Nephron (organoid): Measurements from ENCODE around the gene LMX1B.
"Not testable (repeated sequence)": the region's sequence is repeated elsewhere in the genome, so short reads cannot be mapped to it uniquely, and the experiment has no call there.

Experiments used
- H3K27ac Mint-ChIP-seq, 3 experiments: 2 replicates each; pipeline ENCODE4 v1.8.0; 2020; ENCODE audit warnings: mixed read lengths in 3 of 3, mild to moderate bottlenecking in 2 of 3, moderate library complexity in 1 of 3
- H3K27me3 Mint-ChIP-seq: 2 replicates; pipeline ENCODE4 v1.8.0; 2021; ENCODE audit warnings: low read depth, mild to moderate bottlenecking, moderate library complexity, mixed read lengths
- H3K36me3 Mint-ChIP-seq: 2 replicates; pipeline ENCODE4 v1.8.0; 2020; ENCODE audit warnings: low read depth, mixed read lengths
- H3K4me1 Mint-ChIP-seq: 2 replicates; pipeline ENCODE4 v1.8.0; 2020; ENCODE audit warnings: mixed read lengths
- H3K4me3 Mint-ChIP-seq, 3 experiments: 2 replicates each; pipeline ENCODE4 v1.8.0; 2020; ENCODE audit warnings: mild to moderate bottlenecking in 3 of 3, mixed read lengths in 3 of 3, moderate library complexity in 2 of 3
- H3K9me3 Mint-ChIP-seq: 2 replicates; pipeline ENCODE4 v1.8.0; 2020; ENCODE audit warnings: mixed read lengths
- TF ChIP-seq, protein P1 (sequence below), 3 experiments: fragments of 200-600 bp; sonication (generic); IDR thresholded peaks; one replicate each; pipeline ENCODE4 v1.5.0; 2021; ENCODE audit warnings: antibody characterized with exemption in 3 of 3; ENCODE audit not compliant: unreplicated experiment in 3 of 3

LMX1B gene

DNA sequence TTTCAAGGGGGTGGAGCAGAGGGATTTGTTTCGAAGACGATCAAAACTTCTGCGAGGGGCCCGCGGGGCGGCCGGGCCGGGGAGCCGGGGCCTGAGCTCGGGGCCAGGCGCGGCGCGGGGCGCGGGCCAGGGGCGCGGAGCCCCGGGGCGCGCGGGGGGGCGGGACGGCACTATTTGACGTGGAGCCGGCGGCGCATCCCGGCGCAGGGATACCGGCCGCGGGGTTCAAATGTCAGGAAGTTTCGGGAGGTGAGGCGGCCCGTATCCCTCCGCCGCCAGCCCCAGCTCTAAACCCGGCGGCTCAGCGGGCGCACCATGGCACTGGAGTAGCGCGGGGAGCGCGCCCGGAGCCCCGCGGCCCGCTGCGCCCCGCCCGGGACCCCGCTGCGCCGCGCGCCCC lies at the start of gene LMX1B:
Gene LMX1B, plus strand, starts transcription at position 278 of the 400 bp plus-strand sequence. CDS start 522 bp downstream, outside the sequence.
- H3K9me3 Mint-ChIP-seq: no peaks in the 10 kb centered on the region
- TF ChIP-seq, protein P1, sequence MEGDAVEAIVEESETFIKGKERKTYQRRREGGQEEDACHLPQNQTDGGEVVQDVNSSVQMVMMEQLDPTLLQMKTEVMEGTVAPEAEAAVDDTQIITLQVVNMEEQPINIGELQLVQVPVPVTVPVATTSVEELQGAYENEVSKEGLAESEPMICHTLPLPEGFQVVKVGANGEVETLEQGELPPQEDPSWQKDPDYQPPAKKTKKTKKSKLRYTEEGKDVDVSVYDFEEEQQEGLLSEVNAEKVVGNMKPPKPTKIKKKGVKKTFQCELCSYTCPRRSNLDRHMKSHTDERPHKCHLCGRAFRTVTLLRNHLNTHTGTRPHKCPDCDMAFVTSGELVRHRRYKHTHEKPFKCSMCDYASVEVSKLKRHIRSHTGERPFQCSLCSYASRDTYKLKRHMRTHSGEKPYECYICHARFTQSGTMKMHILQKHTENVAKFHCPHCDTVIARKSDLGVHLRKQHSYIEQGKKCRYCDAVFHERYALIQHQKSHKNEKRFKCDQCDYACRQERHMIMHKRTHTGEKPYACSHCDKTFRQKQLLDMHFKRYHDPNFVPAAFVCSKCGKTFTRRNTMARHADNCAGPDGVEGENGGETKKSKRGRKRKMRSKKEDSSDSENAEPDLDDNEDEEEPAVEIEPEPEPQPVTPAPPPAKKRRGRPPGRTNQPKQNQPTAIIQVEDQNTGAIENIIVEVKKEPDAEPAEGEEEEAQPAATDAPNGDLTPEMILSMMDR (IDR thresholded peaks at IDR 0.05; ENCODE audit: unreplicated experiment in 3 of 3): no peak
- peak within 1 kb of the TSS; percentile 82 to 86 (median 84) for H3K4me3 Mint-ChIP-seq
- H3K36me3 Mint-ChIP-seq: no peaks in the 10 kb centered on the region
- peak within 1 kb of the TSS in 2 of 3 experiments; percentile 78 to 83 for H3K27ac Mint-ChIP-seq
- peaks cover 94% of the 10 kb centered on the region for H3K27me3 Mint-ChIP-seq
- peaks cover 24% of the 10 kb centered on the region for H3K4me1 Mint-ChIP-seq

DNA sequence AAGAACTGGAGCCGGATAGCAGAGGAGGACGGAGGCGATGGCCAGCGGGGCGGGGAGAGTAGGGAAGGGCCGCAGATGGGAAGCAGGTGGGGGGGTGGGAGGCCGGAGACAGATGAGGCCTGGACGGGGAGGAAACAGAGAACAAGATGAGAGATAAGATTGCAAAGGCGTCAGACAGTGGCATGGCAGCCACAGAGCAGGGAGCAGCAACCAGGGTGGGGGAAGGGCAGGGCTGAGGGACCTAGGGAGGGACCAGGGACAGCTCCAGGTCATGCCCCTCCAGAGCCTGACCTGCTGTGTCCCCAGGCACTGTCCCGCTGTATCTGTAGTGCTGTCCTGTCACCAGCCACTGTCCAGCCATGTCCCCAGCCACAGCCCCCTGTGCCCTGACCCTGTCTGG lies 49.6 kb upstream of the LMX1B start:
- TF ChIP-seq, protein P1 (IDR thresholded peaks at IDR 0.05; ENCODE audit: unreplicated experiment in 3 of 3): no peak
- Mint-ChIP-seq H3K9me3 (no peaks in the 10 kb centered on the region), H3K36me3 (no peaks in the 10 kb centered on the region), H3K4me3 (no peak overlapping the region), H3K27ac (no peak overlapping the region), H3K4me1 (no peaks in the 10 kb centered on the region), H3K27me3 (peaks cover 77% of the 10 kb centered on the region)

DNA sequence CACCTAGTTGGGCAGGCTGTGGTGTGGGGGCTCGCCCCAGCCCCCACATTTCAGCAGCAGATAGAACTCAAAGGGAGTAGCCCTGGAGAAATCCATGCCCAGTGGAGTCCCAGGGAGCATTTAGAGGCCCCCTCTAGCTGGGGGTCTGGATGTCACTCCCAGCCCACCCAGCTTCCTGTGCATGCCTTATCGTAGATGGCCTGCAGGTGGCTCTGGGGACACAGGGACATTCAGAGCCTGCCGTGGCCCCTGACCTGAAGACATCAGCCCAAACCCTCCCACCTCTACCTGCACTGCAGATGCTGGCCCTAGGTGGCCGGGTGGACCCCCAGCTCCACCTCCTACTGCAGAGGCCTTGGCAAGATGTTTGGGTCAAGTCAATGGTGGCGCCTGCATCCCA lies 49.0 kb upstream of the LMX1B start:
- Mint-ChIP-seq H3K4me1 (no peaks in the 10 kb centered on the region), H3K27me3 (peaks cover 77% of the 10 kb centered on the region), H3K27ac (no peak overlapping the region), H3K9me3 (no peaks in the 10 kb centered on the region), H3K36me3 (no peaks in the 10 kb centered on the region), H3K4me3 (no peak overlapping the region)
- TF ChIP-seq, protein P1 (IDR thresholded peaks at IDR 0.05; ENCODE audit: unreplicated experiment in 3 of 3): peak in 2 of 3 experiments; percentile 14 to 34

DNA sequence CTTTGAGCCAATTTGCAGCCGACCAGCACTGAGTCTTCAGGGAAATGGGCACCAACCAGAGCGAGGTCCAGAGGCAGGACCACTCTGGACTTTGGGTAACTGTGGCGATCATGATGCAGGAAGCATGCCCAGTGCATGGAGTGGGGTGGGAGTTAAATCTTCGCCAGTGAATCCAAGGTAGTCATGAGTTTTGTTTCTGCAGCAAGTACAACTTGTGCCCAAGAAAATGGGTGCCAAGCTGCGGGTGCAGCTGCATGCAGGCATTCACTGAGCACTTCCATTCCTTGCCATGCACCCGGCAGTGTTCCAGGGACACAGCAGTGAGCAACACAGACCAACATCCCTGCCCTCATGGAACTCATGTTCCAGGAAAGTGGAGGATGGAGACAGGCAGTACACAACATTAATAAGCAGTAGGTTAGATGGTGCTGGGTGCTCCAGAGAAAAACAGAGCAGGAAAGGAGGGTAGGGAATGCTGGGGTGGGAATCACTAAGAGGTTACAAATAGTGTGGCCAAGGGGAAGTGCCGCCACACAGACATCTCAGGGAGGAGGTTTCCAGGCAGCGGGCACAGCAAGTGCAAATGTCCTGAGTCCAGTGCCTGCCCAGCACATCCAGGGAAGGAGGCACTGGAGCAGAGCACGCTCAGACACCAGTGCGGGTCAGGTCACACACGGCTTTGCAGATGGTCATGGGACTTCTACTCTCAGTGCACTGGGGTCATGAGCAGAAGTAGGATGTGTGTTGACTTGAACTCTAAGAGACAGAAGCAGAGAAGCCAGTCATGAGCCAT lies 48.2 kb upstream of the LMX1B start:
- no peak overlapping the region for H3K4me3 Mint-ChIP-seq
- H3K4me1 Mint-ChIP-seq: no peaks in the 10 kb centered on the region
- TF ChIP-seq, protein P1 (IDR thresholded peaks at IDR 0.05; ENCODE audit: unreplicated experiment in 3 of 3): no peak
- H3K27ac Mint-ChIP-seq: no peak overlapping the region
- no peaks in the 10 kb centered on the region for H3K36me3 Mint-ChIP-seq
- peaks cover 71% of the 10 kb centered on the region for H3K27me3 Mint-ChIP-seq
- H3K9me3 Mint-ChIP-seq: peaks cover 3% of the 10 kb centered on the region

DNA sequence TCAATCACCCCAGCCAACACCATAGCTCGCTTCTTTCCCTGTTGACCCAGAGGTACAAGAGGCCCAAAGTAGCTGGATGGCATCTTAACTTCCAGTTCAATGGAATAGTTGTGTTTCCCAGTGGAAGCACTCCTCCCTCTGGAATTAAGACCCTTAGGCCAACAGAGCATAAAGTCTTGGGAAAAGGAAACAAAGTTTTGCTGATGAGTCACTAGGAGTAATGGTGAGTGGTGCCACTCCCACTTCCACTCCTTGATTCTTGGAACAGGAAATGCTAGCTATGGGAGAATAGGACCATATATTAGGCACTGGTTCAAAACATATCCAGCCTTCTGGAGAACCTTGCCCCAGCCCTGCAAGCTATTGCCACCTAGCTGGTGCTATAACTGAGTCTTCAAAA lies 44.7 kb upstream of the LMX1B start:
- no peak overlapping the region for H3K4me3 Mint-ChIP-seq
- H3K36me3 Mint-ChIP-seq: no peaks in the 10 kb centered on the region
- peaks cover 45% of the 10 kb centered on the region for H3K27me3 Mint-ChIP-seq
- no peak overlapping the region for H3K27ac Mint-ChIP-seq
- H3K4me1 Mint-ChIP-seq: no peaks in the 10 kb centered on the region
- TF ChIP-seq, protein P1 (IDR thresholded peaks at IDR 0.05; ENCODE audit: unreplicated experiment in 3 of 3): no peak
- peaks cover 5% of the 10 kb centered on the region for H3K9me3 Mint-ChIP-seq

DNA sequence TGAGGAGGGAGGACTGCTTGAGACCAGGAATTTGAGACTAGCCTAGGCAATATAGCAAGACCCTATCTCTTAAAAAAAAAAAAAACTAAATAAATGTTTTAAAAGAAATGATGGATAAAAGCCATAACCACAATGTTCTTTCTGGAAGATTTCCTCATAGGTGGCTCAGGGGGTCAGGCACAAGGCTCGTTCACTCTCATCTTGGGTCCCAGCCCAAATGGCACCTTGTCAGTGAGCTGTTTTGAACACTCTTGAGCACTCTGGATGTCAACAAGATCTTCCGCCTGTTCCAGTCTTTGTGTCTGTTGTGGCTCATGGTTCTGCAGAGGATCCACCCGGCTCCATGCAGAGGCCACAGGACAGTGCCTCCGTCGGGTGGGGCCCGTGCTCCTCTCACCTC lies 35.7 kb upstream of the LMX1B start:
- peaks cover 18% of the 10 kb centered on the region for H3K27me3 Mint-ChIP-seq
- no peaks in the 10 kb centered on the region for H3K36me3 Mint-ChIP-seq
- peaks cover 6% of the 10 kb centered on the region for H3K9me3 Mint-ChIP-seq
- no peak overlapping the region for H3K4me3 Mint-ChIP-seq
- no peaks in the 10 kb centered on the region for H3K4me1 Mint-ChIP-seq
- no peak overlapping the region for H3K27ac Mint-ChIP-seq
- TF ChIP-seq, protein P1 (IDR thresholded peaks at IDR 0.05; ENCODE audit: unreplicated experiment in 3 of 3): no peak

DNA sequence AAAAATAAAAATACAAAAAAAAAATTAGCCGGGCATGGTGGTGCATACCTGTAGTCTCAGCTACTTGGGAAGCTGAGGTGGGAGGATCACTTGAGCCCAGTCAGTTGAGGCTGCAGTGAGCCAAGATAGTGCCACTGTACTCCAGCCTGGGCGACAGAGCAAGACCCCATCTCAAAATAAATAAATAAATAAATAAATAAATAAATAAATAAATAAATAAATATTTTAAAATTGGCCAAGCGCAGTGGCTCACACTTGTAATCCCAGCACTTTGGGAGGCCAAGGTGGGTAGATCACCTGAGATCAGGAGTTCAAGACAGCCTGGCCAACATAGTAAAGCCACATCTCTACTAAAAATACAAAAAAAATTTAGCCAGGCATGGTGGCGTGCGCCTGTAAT lies 33.4 kb upstream of the LMX1B start:
- H3K4me1 Mint-ChIP-seq, H3K4me3 Mint-ChIP-seq, H3K36me3 Mint-ChIP-seq, H3K27ac Mint-ChIP-seq, H3K9me3 Mint-ChIP-seq: not testable (repeated sequence)
- H3K27me3 Mint-ChIP-seq: peaks cover 23% of the 10 kb centered on the region
